ENCODE measurements around the gene LMBRD2.

The LMBRD2 gene

GRCh38 chr5:36049949-36050348, 101.7 kb downstream of the LMBRD2 start:
- DNase-seq (ENCODE audit: low spot score) = no peak

Measured in pons (tissue), 1 donor.